H9 (cell line): Measurements from ENCODE around the gene ZIC5. TPM values are rescaled to one million over a fixed set of nuclear protein-coding genes. Genes with fewer than 3 reads are reported as not detected.
A peak's percentile ranks its signal among the peaks of the same experiment; 100 is the strongest.

ENCODE experiments used
- DNase-seq: peaks from one replicate; pipeline ENCODE4 v3.0.0-alpha.2; 2017
- H2AFZ ChIP-seq: one replicate; pipeline ENCODE4 v1.6.1; 2013; ENCODE audit warnings: mild to moderate bottlenecking, low read length, control low read depth, moderate library complexity
- H2AK5ac ChIP-seq: 2 replicates; pipeline ENCODE4 v1.6.1; 2013; ENCODE audit warnings: low read length, control low read depth, mixed read lengths; ENCODE audit not compliant: insufficient read length
- H2BK120ac ChIP-seq: one replicate; pipeline ENCODE4 v1.6.1; 2013; ENCODE audit warnings: low read depth, mild to moderate bottlenecking, low read length, control low read depth, inconsistent platforms; ENCODE audit not compliant: poor library complexity, severe bottlenecking
- H2BK12ac ChIP-seq: 2 replicates; pipeline ENCODE4 v1.6.1; 2013; ENCODE audit warnings: low read length, control low read depth, mixed read lengths, low read depth; ENCODE audit not compliant: insufficient read length
- H2BK15ac ChIP-seq: 2 replicates; pipeline ENCODE4 v1.6.1; 2013; ENCODE audit warnings: low read depth, low read length, control low read depth
- H2BK20ac ChIP-seq: one replicate; pipeline ENCODE4 v1.6.1; 2013; ENCODE audit warnings: low read depth, mild to moderate bottlenecking, low read length, control low read depth, inconsistent platforms; ENCODE audit not compliant: poor library complexity, severe bottlenecking
- H2BK5ac ChIP-seq: 2 replicates; pipeline ENCODE4 v1.6.1; 2013; ENCODE audit warnings: low read length, control low read depth, mixed read lengths; ENCODE audit not compliant: insufficient read length
- H3K14ac ChIP-seq: 2 replicates; pipeline ENCODE4 v1.6.1; 2013; ENCODE audit warnings: low read length, control low read depth; ENCODE audit not compliant: insufficient read depth
- H3K18ac ChIP-seq: 2 replicates; pipeline ENCODE4 v1.6.1; 2013; ENCODE audit warnings: low read depth, mild to moderate bottlenecking, mixed read lengths, low read length, control low read depth; ENCODE audit not compliant: insufficient read length
- H3K23ac ChIP-seq: 2 replicates; pipeline ENCODE4 v1.6.1; 2013; ENCODE audit warnings: low read length, control low read depth, mixed read lengths, low read depth; ENCODE audit not compliant: insufficient read length
- H3K23me2 ChIP-seq: 2 replicates; pipeline ENCODE4 v1.6.1; 2013; ENCODE audit warnings: low read depth, mild to moderate bottlenecking, mixed read lengths, low read length, control low read depth; ENCODE audit not compliant: insufficient read length, poor library complexity, severe bottlenecking
- H3K27ac ChIP-seq: 2 replicates; pipeline ENCODE4 v1.5.1; 2013; ENCODE audit warnings: low read length, control low read depth, mixed read lengths, low read depth; ENCODE audit not compliant: insufficient read length
- H3K27me3 ChIP-seq: 2 replicates; pipeline ENCODE4 v1.6.1; 2013; ENCODE audit warnings: low read length, control low read depth, inconsistent platforms; ENCODE audit not compliant: insufficient read depth
- H3K4ac ChIP-seq: 2 replicates; pipeline ENCODE4 v1.6.1; 2013; ENCODE audit warnings: low read depth, mild to moderate bottlenecking, control low read depth, inconsistent platforms, low read length, moderate library complexity
- H3K4me1 ChIP-seq: 2 replicates; pipeline ENCODE4 v1.6.1; 2013; ENCODE audit warnings: low read length, control low read depth, inconsistent platforms; ENCODE audit not compliant: insufficient read depth
- H3K4me2 ChIP-seq: 2 replicates; pipeline ENCODE4 v1.6.1; 2013; ENCODE audit warnings: low read length, control low read depth, mixed read lengths; ENCODE audit not compliant: insufficient read length, insufficient read depth
- H3K56ac ChIP-seq: 2 replicates; pipeline ENCODE4 v1.6.1; 2013; ENCODE audit warnings: low read depth, mild to moderate bottlenecking, mixed read lengths, low read length, control low read depth; ENCODE audit not compliant: insufficient read length
- H3K79me1 ChIP-seq: 2 replicates; pipeline ENCODE4 v1.6.1; 2013; ENCODE audit warnings: low read depth, mild to moderate bottlenecking, moderate library complexity, low read length, control low read depth, inconsistent platforms; ENCODE audit not compliant: insufficient read depth, poor library complexity, severe bottlenecking
- H3K79me2 ChIP-seq: 2 replicates; pipeline ENCODE4 v1.6.1; 2013; ENCODE audit warnings: low read length, control low read depth, inconsistent platforms; ENCODE audit not compliant: insufficient read depth
- H3K9ac ChIP-seq: 2 replicates; pipeline ENCODE4 v1.6.1; 2013; ENCODE audit warnings: low read length, control low read depth, mixed read lengths; ENCODE audit not compliant: insufficient read length; ENCODE audit errors: extremely low read depth
- H3K9me3 ChIP-seq: one replicate; pipeline ENCODE4 v1.6.1; 2013; ENCODE audit warnings: low read depth, low read length, inconsistent platforms; ENCODE audit not compliant: control insufficient read depth
- H3T11ph ChIP-seq: one replicate; pipeline ENCODE4 v1.6.1; 2013; ENCODE audit warnings: mild to moderate bottlenecking, low read length, control low read depth, inconsistent platforms
- H4K20me1 ChIP-seq: one replicate; pipeline ENCODE4 v1.6.1; 2013; ENCODE audit not compliant: control insufficient read depth, insufficient read length, insufficient read depth
- H4K5ac ChIP-seq: 2 replicates; pipeline ENCODE4 v1.6.1; 2013; ENCODE audit warnings: low read depth, mild to moderate bottlenecking, mixed read lengths, low read length, control low read depth; ENCODE audit not compliant: insufficient read length
- H4K8ac ChIP-seq: replicated peaks from 2 replicates; pipeline ENCODE4 v1.6.1; 2013; ENCODE audit warnings: low read length, control low read depth, mixed read lengths, low read depth; ENCODE audit not compliant: insufficient read length
- H4K91ac ChIP-seq: 2 replicates; pipeline ENCODE4 v1.6.1; 2013; ENCODE audit warnings: low read depth, mild to moderate bottlenecking, moderate library complexity, mixed read lengths, low read length, control low read depth; ENCODE audit not compliant: insufficient read length
- H3K27ac Mint-ChIP-seq, 3 experiments: 2 replicates in 2 of 3; 3 replicates in 1 of 3; pipeline ENCODE4 v1.8.0; 2020 to 2021; ENCODE audit warnings: mixed read lengths in 3 of 3, mild to moderate bottlenecking in 1 of 3, moderate library complexity in 1 of 3
- H3K27me3 Mint-ChIP-seq: 2 replicates; pipeline ENCODE4 v1.8.0; 2021; ENCODE audit warnings: low read depth, mild to moderate bottlenecking, moderate library complexity, mixed read lengths
- H3K36me3 Mint-ChIP-seq, 3 experiments: 2 replicates in 2 of 3; 3 replicates in 1 of 3; pipeline ENCODE4 v1.8.0; 2020 to 2021; ENCODE audit warnings: low read depth in 3 of 3, mixed read lengths in 3 of 3; ENCODE audit not compliant: insufficient read depth in 1 of 3
- H3K4me1 Mint-ChIP-seq, 2 experiments: 2 replicates each; pipeline ENCODE4 v1.8.0; 2020; ENCODE audit warnings: mixed read lengths in 2 of 2
- H3K4me3 Mint-ChIP-seq, 2 experiments: 2 replicates in 1 of 2; 3 replicates in 1 of 2; pipeline ENCODE4 v1.8.0; 2020 to 2021; ENCODE audit warnings: mild to moderate bottlenecking in 2 of 2, mixed read lengths in 2 of 2, moderate library complexity in 1 of 2
- H3K9me3 Mint-ChIP-seq, 2 experiments: 2 replicates in 1 of 2; 3 replicates in 1 of 2; pipeline ENCODE4 v1.8.0; 2020; ENCODE audit warnings: mild to moderate bottlenecking in 2 of 2, mixed read lengths in 2 of 2, moderate library complexity in 1 of 2
- CTCF ChIP-seq: fragments of 200-600 bp; sonication (generic); conservative IDR thresholded peaks from 3 replicates; pipeline ENCODE4 v1.8.0; 2021; ENCODE audit warnings: antibody characterized with exemption, mild to moderate bottlenecking
- WGBS: extraction: QIAGEN DNeasy Blood & Tissue Kit; methylation state at CpG from one replicate; pipeline ENCODE4 v1.1.7; 2013; ENCODE audit warnings: missing lambda C conversion rate, low lambda C conversion rate, mixed read lengths; ENCODE audit not compliant: insufficient read length; ENCODE audit errors: extremely low coverage; 5-methylcytosine and 5-hydroxymethylcytosine counted together
- total RNA-seq: library from RNA; stranded (reverse); gene quantifications from 2 replicates; pipeline ENCODE4 v1.2.1, GENCODE V29; 2021

Gene ZIC5
- total RNA-seq, 1 experiment from 2014 or later = 51.9 TPM

GRCh38 chr13:99970651-99971575 is 654 bp downstream of the ZIC5 start:
- Histone ChIP-seq H4K5ac (no peak overlapping the region), H4K8ac (no peak overlapping the region), H3K23me2 (peaks cover 38% of the 10 kb centered on the region), H3T11ph (no peak overlapping the region), H3K27me3 (no peaks in the 10 kb centered on the region; the same call in 1 of the 2 replicates), H3K23ac (no peak overlapping the region), H2BK12ac (no peak overlapping the region), H4K91ac (no peak overlapping the region), H3K14ac (no peak overlapping the region), H2AK5ac (no peak overlapping the region), H2BK120ac (no peak overlapping the region), H3K9me3 (no peaks in the 10 kb centered on the region), H3K79me2 (peaks cover 20% of the 10 kb centered on the region; the same call in 1 of the 2 replicates), H3K4ac (no peak overlapping the region), H3K27ac (peak overlapping the region; percentile 14), H3K9ac (peak overlapping the region; percentile 20), H2BK15ac (no peak overlapping the region), H2AFZ (no peak overlapping the region), H2BK5ac (no peak overlapping the region), H3K79me1 (no peaks in the 10 kb centered on the region), H4K20me1 (no peaks in the 10 kb centered on the region), H3K4me2 (peak overlapping the region; percentile 76), H2BK20ac (no peak overlapping the region), H3K4me1 (peaks cover 5% of the 10 kb centered on the region; the same call in 1 of the 2 replicates), H3K18ac (peak overlapping the region; percentile 49), H3K56ac (no peak overlapping the region)
- peaks cover 29 to 35% (median 33%) of the 10 kb centered on the region in 3 experiments for H3K36me3 Mint-ChIP-seq
- peaks cover 9 to 12% of the 10 kb centered on the region in 2 experiments; a peak in 4 of 5 replicates for H3K9me3 Mint-ChIP-seq
- H3K27me3 Mint-ChIP-seq = peaks cover 27% of the 10 kb centered on the region
- no peak for TF ChIP-seq CTCF
- WGBS = no CpG with 5 or more reads among the region's 118 CpGs
- peaks cover 52 to 59% of the 10 kb centered on the region in 2 experiments for H3K4me1 Mint-ChIP-seq
- H3K27ac Mint-ChIP-seq = no peak overlapping the region; a peak in 1 of 7 replicates
- peak overlapping the region; percentile 84 to 91 for H3K4me3 Mint-ChIP-seq
- peak; percentile 81 for DNase-seq
